Urinary bladder (tissue), 4 donors: Measurements from ENCODE around the gene NTRK3. TPM values are rescaled to one million over a fixed set of nuclear protein-coding genes. Genes with fewer than 3 reads are reported as not detected.

ENCODE experiments used
- DNase-seq: peaks from one replicate; pipeline ENCODE4 v3.0.0-alpha.2; 2015; ENCODE audit errors: extremely low spot score
- H3K27ac ChIP-seq: one replicate; pipeline ENCODE4 v1.5.1; 2013; ENCODE audit warnings: low read depth, mild to moderate bottlenecking, moderate library complexity
- H3K36me3 ChIP-seq: one replicate; pipeline ENCODE4 v1.6.1; 2013; ENCODE audit warnings: mild to moderate bottlenecking, moderate library complexity; ENCODE audit not compliant: insufficient read depth
- H3K4me1 ChIP-seq: one replicate; pipeline ENCODE4 v1.6.1; 2013; ENCODE audit warnings: mild to moderate bottlenecking, moderate library complexity; ENCODE audit not compliant: insufficient read depth
- H3K4me3 ChIP-seq: one replicate; pipeline ENCODE4 v1.5.1; 2013; ENCODE audit warnings: low read depth, low read length
- WGBS: extraction: QIAGEN DNeasy Blood & Tissue Kit; methylation state at CpG from one replicate; pipeline ENCODE4 v1.1.7; 2013; 5-methylcytosine and 5-hydroxymethylcytosine counted together
- polyA plus RNA-seq: library from polyadenylated mRNA; stranded (reverse); fragments of 200-250 nt; gene quantifications from one replicate; pipeline ENCODE4 v1.2.3, GENCODE V29; 2013
- total RNA-seq: library from RNA; depleted of rRNA; stranded (reverse); fragments of >200 nt; gene quantifications from one replicate; pipeline ENCODE4 v1.2.3, GENCODE V29; 2014
- donor health status: healthy with polysubstance abuse.
- donor health status: healthy.

NTRK3 gene
- total and polyA plus RNA-seq, 2 donors: 10.6 to 26.4 TPM

DNA sequence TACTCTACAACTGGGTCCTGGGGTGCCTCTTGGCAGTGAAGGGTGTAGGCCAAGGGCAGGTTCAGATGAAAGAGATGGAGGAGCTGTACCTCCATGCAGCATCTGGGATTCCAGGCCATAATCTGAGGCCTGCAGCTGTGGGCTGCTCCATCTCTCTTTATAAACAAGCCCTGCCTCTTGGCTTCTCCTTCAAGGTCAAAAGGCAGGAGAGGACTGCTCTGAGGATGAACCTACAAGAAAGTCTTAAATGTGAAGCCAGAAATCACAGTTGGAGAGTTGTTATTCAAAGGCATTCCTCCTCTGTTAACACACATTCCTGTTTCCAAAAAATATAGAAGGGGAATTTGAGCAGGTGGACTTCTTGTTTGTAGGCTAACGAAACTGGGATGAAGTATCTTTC, 355.5 kb downstream of the NTRK3 start:
- 79% methylated on average over 1 of the region's 1 CpG for WGBS
- no peak overlapping the region for H3K4me3 ChIP-seq
- no peak overlapping the region for H3K27ac ChIP-seq
- no peak for DNase-seq
- no peaks in the 10 kb centered on the region for H3K4me1 ChIP-seq
- no peaks in the 10 kb centered on the region for H3K36me3 ChIP-seq

DNA sequence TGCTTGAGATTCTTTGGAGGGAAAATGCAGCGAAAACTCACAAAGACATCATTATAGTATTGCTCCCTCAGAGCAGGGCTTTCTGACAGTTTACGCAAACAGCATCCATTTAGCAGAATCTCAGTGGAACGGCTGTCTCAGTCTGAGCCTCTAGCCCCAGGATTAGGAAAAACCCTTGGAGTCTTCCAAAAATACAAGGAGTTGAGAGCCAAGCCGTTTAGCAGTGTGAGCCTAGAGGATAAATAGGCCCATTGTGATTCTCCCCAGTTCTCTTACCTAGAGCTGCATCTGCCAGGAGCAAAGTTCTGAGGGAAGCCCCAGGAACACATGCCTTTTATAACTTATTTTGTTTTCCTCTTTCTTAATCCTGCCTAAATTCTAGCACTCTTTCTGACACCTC, 359.6 kb downstream of the NTRK3 start:
- H3K4me1 ChIP-seq: no peaks in the 10 kb centered on the region
- no peak overlapping the region for H3K4me3 ChIP-seq
- whole genome bisulfite sequencing: 54% methylated on average over 4 of the region's 4 CpGs
- H3K36me3 ChIP-seq: no peaks in the 10 kb centered on the region
- DNase-seq: no peak
- no peak overlapping the region for H3K27ac ChIP-seq

DNA sequence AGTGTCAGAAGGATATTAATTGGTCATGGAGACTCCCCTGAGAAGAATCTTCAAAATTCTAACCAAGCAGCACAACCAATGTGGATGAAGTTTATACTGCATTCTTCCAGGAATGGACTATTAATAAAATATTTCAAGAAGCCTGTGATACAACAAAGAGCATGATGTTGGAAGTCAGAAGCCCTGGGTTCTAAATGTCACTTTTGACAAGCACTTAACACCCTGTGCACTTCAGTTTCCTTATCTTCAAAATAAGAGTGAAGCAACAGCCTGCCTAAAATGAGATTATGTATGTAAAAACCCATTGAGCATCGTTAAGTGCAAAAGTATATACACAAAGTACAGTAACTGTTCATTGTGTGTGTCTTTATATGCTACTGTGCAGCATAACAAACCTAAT, 369.4 kb downstream of the NTRK3 start:
- H3K36me3 ChIP-seq: no peaks in the 10 kb centered on the region
- no peak for DNase-seq
- WGBS: 64% methylated on average over 1 of the region's 1 CpG
- H3K27ac ChIP-seq: no peak overlapping the region
- H3K4me1 ChIP-seq: no peaks in the 10 kb centered on the region
- no peak overlapping the region for H3K4me3 ChIP-seq

DNA sequence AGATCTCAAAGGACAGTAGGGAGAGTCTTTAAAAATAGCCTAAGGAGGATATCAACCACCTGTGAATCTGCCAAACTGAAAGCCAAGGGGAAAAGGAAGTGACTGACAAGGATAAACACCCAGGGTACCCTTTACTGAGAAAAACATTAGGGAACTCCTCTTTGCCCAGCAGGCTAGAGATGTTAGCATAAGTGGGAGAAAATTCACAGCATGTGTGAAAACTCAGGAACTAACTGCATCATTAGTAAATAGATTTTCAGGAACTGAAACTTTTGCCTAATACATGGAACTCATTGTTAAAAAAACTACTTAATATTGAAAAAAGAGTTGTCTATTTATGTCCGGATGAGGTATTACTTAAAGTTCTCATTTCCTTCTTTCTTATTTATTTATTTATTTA, 375.5 kb downstream of the NTRK3 start:
- 93% methylated on average over 1 of the region's 1 CpG for WGBS
- Histone ChIP-seq H3K36me3 (no peaks in the 10 kb centered on the region), H3K4me3 (no peak overlapping the region), H3K4me1 (no peaks in the 10 kb centered on the region), H3K27ac (no peak overlapping the region)
- DNase-seq: no peak

DNA sequence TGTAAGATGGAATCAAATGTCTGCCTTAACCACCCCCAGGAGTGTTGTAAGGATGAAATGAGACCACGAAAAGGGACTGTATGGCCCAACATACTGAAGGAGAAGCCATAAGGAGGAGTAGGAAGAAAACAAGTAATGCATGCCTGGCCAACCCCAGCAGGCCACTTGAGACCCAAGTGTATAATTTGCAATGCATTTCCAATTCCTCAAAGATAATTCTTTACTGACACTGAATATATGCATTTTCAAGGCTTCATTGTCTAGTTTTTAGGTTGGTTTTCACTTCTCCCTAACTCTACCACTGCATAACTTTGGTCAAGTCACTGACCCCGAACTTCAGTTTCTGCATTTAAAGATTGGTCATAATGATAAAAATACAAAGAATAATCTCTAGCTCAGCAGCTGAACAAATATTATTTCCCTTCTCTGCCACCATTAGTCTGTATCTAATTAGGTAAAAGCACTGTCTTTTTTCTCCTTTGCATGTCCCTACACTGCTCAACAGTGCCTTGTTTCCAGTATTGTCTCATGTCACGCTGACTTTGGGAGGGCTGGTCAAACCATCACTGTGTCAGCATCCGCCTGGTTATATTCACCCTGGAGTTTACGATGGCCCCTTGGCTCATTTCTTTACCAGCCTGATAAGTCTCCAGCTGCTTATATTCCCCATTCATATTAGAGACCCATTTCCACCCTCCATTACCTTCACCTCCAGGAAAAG, 378.6 kb downstream of the NTRK3 start:
- DNase-seq: no peak
- Histone ChIP-seq H3K4me3 (no peak overlapping the region), H3K36me3 (no peaks in the 10 kb centered on the region), H3K4me1 (no peaks in the 10 kb centered on the region), H3K27ac (no peak overlapping the region)
- WGBS: 85% methylated on average over 5 of the region's 5 CpGs

DNA sequence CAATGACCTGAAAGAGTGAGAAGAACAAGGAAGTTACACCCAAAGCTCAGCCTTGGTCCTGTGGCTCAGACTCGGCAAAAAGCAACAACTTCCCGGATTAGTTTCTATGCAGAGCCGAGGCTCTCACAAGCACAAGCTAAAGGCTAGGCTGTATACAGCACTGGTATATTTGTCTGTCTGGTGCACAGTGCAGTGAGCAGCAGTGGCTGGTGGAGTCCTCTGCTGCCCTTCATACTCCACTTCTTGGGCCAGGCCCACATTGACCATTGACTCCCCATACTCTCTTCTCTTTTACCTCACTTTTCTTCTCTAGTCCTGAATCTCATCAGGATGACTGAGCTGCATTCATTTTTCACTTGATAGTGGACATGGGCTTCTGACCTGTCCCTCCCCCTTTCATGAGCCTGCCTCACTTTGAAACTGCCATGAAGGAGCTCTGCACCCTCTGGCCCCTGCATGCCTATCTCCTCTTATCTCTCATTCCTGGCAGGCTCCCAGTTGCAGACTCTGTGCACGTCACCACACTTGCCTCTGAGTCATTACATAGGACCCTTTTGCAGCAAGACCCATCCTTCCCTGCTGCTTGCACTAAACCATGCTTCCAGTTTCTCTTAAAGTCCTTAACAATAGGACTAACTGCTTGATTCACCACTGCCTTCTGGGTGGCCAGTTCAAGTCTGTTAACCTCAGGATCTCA, 379.3 kb downstream of the NTRK3 start:
- Histone ChIP-seq H3K4me1 (no peaks in the 10 kb centered on the region), H3K36me3 (no peaks in the 10 kb centered on the region), H3K4me3 (no peak overlapping the region), H3K27ac (no peak overlapping the region)
- DNase-seq: no peak
- WGBS: 77% methylated on average over 4 of the region's 4 CpGs

DNA sequence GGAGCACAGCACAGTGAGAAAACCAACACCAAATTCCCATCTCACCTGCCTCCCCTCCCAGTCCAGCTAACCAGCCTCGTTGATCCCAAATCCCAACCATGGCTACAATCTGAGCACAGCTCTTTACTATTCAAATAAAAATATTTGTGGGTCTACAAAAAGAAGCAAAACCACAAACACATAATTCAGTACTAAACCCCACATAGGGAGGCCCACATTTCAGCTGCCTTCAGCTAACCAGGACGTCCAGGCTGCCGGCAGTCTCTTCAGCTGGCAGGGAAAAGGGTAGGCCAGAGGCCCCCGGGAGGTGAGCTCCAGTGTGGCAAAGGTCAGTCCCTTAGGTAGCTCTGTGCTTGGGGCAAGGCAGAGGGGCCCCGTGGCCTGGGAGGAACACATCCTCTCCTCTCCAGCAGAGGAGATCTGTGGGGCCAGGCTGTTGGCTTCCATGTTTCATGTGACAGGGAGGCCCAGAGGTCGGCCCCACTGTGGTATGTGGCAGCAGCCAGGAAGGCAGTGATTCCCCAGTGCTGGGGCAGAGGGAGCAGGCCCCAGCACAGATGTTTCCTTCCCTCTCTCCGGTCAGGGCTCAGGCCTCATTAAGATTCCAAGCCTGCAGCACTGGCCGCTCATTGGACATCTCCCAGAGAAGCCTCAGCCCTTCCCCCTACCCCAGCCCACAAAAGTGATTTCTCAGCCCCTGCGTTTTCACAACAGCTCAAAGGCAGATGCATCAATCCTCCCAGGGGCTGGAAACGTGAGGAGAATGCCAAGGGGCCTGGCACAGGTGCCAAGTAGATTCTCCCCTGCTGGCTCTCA, 381.4 kb downstream of the NTRK3 start:
- H3K4me1 ChIP-seq: no peaks in the 10 kb centered on the region
- no peak overlapping the region for H3K4me3 ChIP-seq
- 51% methylated on average over 10 of the region's 10 CpGs for WGBS
- no peaks in the 10 kb centered on the region for H3K36me3 ChIP-seq
- H3K27ac ChIP-seq: no peak overlapping the region
- DNase-seq: no peak

DNA sequence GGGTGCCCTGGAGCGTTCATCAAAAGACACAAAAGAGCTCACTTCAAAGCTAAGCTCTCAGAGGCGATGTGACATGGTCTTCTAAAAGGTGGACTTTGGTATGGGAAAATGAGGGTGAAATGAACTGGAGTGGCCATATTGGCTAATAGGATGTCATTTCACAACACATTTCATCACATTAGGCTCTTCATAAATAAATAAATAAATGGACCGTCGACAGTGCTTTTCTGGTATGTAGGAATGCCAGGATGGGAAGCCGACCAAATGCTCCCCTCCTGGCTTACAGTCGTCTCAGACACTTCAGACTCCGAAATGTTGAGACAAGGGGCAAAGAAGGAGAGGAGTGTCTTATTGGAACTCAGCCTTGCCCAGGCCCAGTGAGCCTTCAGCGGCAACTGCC, 383.0 kb downstream of the NTRK3 start:
- Histone ChIP-seq H3K36me3 (no peaks in the 10 kb centered on the region), H3K4me1 (no peaks in the 10 kb centered on the region), H3K4me3 (no peak overlapping the region), H3K27ac (no peak overlapping the region)
- no peak for DNase-seq
- 69% methylated on average over 8 of the region's 8 CpGs for WGBS

DNA sequence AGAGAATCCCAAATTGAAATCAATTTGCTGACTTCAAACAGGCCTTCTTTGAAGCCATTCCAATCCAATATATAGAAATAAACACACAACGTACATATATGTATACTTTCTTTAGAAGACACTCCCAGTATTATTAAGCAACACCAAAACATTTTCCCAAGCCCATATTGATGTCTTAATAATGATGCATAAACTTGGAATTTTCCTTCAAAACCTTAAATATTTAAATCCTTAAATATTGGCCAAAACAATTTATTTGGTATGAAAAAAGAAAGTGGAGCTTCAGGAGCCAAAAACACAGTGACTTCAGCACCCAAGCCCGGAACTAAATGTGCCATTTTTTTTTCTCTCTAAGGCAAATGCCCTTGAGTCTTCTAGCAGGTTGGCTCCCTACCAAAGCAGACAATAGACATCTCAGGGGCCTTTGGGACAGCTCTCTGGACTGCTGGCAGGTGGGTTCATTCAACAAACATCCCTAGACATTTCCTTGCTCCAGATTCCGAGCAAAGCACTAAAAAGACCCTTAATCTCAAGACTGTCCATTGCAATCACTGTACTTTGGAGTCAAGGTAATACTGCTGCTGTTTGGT, 384.7 kb downstream of the NTRK3 start:
- 60% methylated on average over 3 of the region's 3 CpGs for WGBS
- H3K27ac ChIP-seq: no peak overlapping the region
- DNase-seq: no peak
- H3K4me3 ChIP-seq: no peak overlapping the region
- H3K4me1 ChIP-seq: no peaks in the 10 kb centered on the region
- H3K36me3 ChIP-seq: no peaks in the 10 kb centered on the region

DNA sequence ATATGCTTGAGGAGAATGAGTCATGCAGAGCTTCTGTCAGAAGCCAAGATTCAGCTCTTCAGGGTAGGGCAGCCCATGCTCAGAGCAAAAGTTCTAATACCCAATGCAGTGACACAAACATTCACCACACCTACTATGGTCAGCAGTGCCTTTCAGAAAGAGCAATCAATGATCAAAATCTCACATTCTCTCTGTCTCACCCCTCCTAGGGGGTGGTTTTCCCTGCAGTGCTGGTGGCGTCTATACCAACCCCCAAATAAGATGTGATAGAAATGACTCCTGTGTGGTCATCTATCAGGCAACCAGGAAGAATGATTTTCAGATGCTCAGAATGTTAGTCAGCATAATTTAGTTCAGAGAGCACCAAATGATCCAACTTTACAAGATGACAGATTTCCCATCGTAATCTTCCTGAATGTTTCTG, 385.3 kb downstream of the NTRK3 start:
- Histone ChIP-seq H3K4me1 (no peaks in the 10 kb centered on the region), H3K36me3 (no peaks in the 10 kb centered on the region), H3K27ac (no peak overlapping the region), H3K4me3 (no peak overlapping the region)
- DNase-seq: no peak
- WGBS: 81% methylated on average over 2 of the region's 2 CpGs

DNA sequence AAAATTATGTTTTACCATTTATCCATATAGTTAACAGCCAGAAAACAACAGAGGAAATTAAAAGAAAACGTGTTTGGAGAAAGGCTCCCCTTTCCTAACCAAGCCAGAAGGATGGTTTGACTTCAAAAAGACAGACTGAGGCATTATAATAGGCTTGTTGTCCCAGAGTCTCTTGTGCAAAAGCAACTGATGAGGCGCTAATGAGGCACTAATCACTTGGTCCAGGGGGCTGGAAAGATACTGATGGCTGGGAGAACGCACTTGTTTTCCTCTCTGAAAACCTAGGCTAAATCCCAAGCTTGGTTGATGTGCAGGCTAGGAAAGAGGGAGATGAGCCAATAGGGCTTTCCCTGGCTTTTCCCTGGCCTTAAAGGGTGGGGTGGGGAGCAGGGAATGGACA, 389.6 kb downstream of the NTRK3 start:
- H3K4me3 ChIP-seq: no peak overlapping the region
- no peaks in the 10 kb centered on the region for H3K4me1 ChIP-seq
- H3K27ac ChIP-seq: no peak overlapping the region
- 22% methylated on average over 3 of the region's 3 CpGs for WGBS
- H3K36me3 ChIP-seq: no peaks in the 10 kb centered on the region
- DNase-seq: no peak

DNA sequence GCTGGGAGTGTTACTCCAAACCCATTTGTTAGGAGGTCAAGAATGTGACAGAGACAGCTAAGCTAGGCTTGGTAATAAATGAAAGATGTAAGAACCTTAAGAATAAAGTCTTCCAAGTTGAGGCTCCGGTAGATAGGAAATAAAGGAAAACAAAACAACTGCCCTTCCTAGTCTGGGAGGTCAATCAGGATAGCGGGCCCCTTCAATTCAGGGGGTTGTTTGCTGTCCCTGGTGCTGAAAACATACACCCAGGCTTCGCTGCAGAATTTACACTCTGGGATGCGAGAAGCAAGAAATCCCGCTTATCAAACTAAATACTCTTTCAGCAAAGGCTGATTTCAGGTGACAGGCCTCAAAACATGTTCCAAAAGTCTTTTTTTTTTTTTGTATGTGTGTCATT, 393.4 kb downstream of the NTRK3 start:
- Histone ChIP-seq H3K27ac (no peak overlapping the region), H3K4me1 (no peaks in the 10 kb centered on the region), H3K36me3 (no peaks in the 10 kb centered on the region), H3K4me3 (no peak overlapping the region)
- DNase-seq: no peak
- WGBS: 28% methylated on average over 5 of the region's 5 CpGs

DNA sequence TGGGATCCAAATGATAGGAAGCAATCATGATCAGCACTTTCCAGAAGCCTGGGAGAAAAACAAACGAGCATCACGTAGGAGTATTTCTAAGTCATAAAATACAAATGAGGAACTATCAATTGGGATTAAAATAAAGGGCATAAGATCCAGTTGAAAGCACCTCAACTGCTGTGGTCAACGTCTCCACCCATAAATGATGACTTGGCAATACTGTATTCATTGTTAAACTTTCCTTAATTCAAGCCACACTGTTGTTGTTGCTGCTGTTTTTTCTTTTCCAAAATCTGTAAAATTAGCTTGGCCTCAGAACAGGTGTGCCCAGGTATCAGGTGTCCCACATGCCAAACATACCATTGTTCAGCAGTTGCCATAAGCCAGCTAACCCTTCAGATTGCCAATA, 395.8 kb downstream of the NTRK3 start:
- 72% methylated on average over 3 of the region's 3 CpGs for WGBS

More for the DNA sequence above, 395.8 kb downstream of the NTRK3 start:
- Histone ChIP-seq H3K4me1 (no peaks in the 10 kb centered on the region), H3K27ac (no peak overlapping the region), H3K36me3 (no peaks in the 10 kb centered on the region), H3K4me3 (no peak overlapping the region)
- DNase-seq: no peak
